GM12801 (cell line): ENCODE data around the gene SH2B3.

Source experiments
- CTCF ChIP-seq: IDR thresholded peaks from one replicate; pipeline ENCODE4 v1.5.1; 2011; ENCODE audit warnings: control low read depth; ENCODE audit not compliant: insufficient read length; ENCODE audit errors: extremely low read depth

SH2B3 gene

GRCh38 chr12:111390910-111391309 lies 14.8 kb upstream of the SH2B3 start:
- no peak for TF ChIP-seq CTCF

GRCh38 chr12:111393700-111394300 lies 11.9 kb upstream of the SH2B3 start:
- no peak for TF ChIP-seq CTCF

GRCh38 chr12:111394480-111394879 lies 11.2 kb upstream of the SH2B3 start:
- no peak for TF ChIP-seq CTCF

- no peak for TF ChIP-seq CTCF
Measured at GRCh38 chr12:111395336-111396187, 10.2 kb upstream of the SH2B3 start.

- TF ChIP-seq CTCF = no peak
Measured at GRCh38 chr12:111396726-111397445, 8.8 kb upstream of the SH2B3 start.

GRCh38 chr12:111398530-111398929 lies 7.2 kb upstream of the SH2B3 start:
- no peak for TF ChIP-seq CTCF

- TF ChIP-seq CTCF = no peak
Measured at GRCh38 chr12:111401167-111401605, 4.5 kb upstream of the SH2B3 start.
